HEK293 (cell line): Measurements from ENCODE around the gene FBXL15.

ENCODE experiments used
- GLIS2 ChIP-seq: fragments of 450-650 bp; formaldehyde crosslinking; IDR thresholded peaks from 2 replicates; pipeline ENCODE4 v1.5.1; 2016; ENCODE audit warnings: missing biosample characterization, missing genetic modification characterization
- KLF10 ChIP-seq: fragments of 450-650 bp; IDR thresholded peaks from 2 replicates; pipeline ENCODE4 v1.5.1; 2018; ENCODE audit warnings: missing biosample characterization, mild to moderate bottlenecking, missing genetic modification characterization
- MEIS1 ChIP-seq: sonication (generic); formaldehyde crosslinking; IDR thresholded peaks from 2 replicates; pipeline ENCODE4 v1.8.1; 2022; ENCODE audit warnings: missing genetic modification reagents, mild to moderate bottlenecking, borderline replicate concordance
- REPIN1 ChIP-seq: fragments of 450-650 bp; formaldehyde crosslinking; IDR thresholded peaks from 2 replicates; pipeline ENCODE4 v1.5.1; 2017; ENCODE audit warnings: missing biosample characterization, missing genetic modification characterization, low read depth
- REST ChIP-seq: fragments of 450-650 bp; formaldehyde crosslinking; IDR thresholded peaks from 2 replicates; pipeline ENCODE4 v1.5.1; 2016; ENCODE audit warnings: missing biosample characterization, missing genetic modification characterization
- ZBTB26 ChIP-seq: fragments of 450-650 bp; formaldehyde crosslinking; optimal IDR thresholded peaks from 2 replicates; pipeline ENCODE3; 2016; ENCODE audit warnings: missing biosample characterization, mild to moderate bottlenecking, missing genetic modification characterization
- ZBTB44 ChIP-seq: fragments of 450-650 bp; IDR thresholded peaks from 2 replicates; pipeline ENCODE4 v1.5.1; 2018; ENCODE audit warnings: missing biosample characterization, mild to moderate bottlenecking, missing genetic modification characterization
- ZBTB49 ChIP-seq: fragments of 450-650 bp; formaldehyde crosslinking; IDR thresholded peaks from 2 replicates; pipeline ENCODE4 v1.5.1; 2016; ENCODE audit warnings: missing biosample characterization, missing genetic modification characterization, low read depth
- ZIC2 ChIP-seq: fragments of 450-650 bp; formaldehyde crosslinking; IDR thresholded peaks from 2 replicates; pipeline ENCODE4 v1.5.1; 2016; ENCODE audit warnings: missing biosample characterization, missing genetic modification characterization
- ZNF10 ChIP-seq: fragments of 450-650 bp; formaldehyde crosslinking; IDR thresholded peaks from 2 replicates; pipeline ENCODE4 v1.5.1; 2017; ENCODE audit warnings: missing biosample characterization, missing genetic modification characterization
- ZNF133 ChIP-seq: fragments of 450-650 bp; formaldehyde crosslinking; IDR thresholded peaks from 2 replicates; pipeline ENCODE4 v1.5.1; 2016; ENCODE audit warnings: missing biosample characterization, missing genetic modification characterization
- ZNF155 ChIP-seq: fragments of 450-650 bp; formaldehyde crosslinking; IDR thresholded peaks from 2 replicates; pipeline ENCODE4 v1.5.1; 2016; ENCODE audit warnings: missing biosample characterization, missing genetic modification characterization
- ZNF202 ChIP-seq: fragments of 450-650 bp; formaldehyde crosslinking; IDR thresholded peaks from 2 replicates; pipeline ENCODE4 v1.5.1; 2016; ENCODE audit warnings: missing biosample characterization, missing genetic modification characterization, borderline replicate concordance
- ZNF23 ChIP-seq: fragments of 450-650 bp; formaldehyde crosslinking; IDR thresholded peaks from 2 replicates; pipeline ENCODE4 v1.5.1; 2016; ENCODE audit warnings: missing biosample characterization, missing genetic modification characterization, borderline replicate concordance
- ZNF335 ChIP-seq: fragments of 450-650 bp; formaldehyde crosslinking; conservative IDR thresholded peaks from 2 replicates; pipeline ENCODE4 v1.5.1; 2016; ENCODE audit warnings: missing biosample characterization, missing genetic modification characterization
- ZNF350 ChIP-seq: fragments of 450-650 bp; formaldehyde crosslinking; IDR thresholded peaks from 2 replicates; pipeline ENCODE4 v1.5.0; 2017; ENCODE audit warnings: missing biosample characterization, mild to moderate bottlenecking, missing genetic modification characterization
- ZNF398 ChIP-seq: fragments of 450-650 bp; formaldehyde crosslinking; IDR thresholded peaks from 2 replicates; pipeline ENCODE4 v1.5.1; 2017; ENCODE audit warnings: missing biosample characterization, missing genetic modification characterization
- ZNF449 ChIP-seq: fragments of 450-650 bp; formaldehyde crosslinking; IDR thresholded peaks from 2 replicates; pipeline ENCODE4 v1.5.1; 2017; ENCODE audit warnings: missing biosample characterization, mild to moderate bottlenecking, missing genetic modification characterization, moderate library complexity
- ZNF549 ChIP-seq: fragments of 450-650 bp; IDR thresholded peaks from 2 replicates; pipeline ENCODE4 v1.5.1; 2018; ENCODE audit warnings: missing biosample characterization, missing genetic modification characterization, mild to moderate bottlenecking, inconsistent platforms, moderate library complexity
- ZNF610 ChIP-seq: fragments of 450-650 bp; formaldehyde crosslinking; IDR thresholded peaks from 2 replicates; pipeline ENCODE4 v1.5.1; 2016; ENCODE audit warnings: missing biosample characterization, missing genetic modification characterization, borderline replicate concordance
- ZNF626 ChIP-seq: fragments of 450-650 bp; sonication (Bioruptor Pico); formaldehyde crosslinking; IDR thresholded peaks from 2 replicates; pipeline ENCODE4 v1.5.1; 2018; ENCODE audit warnings: missing biosample characterization, missing genetic modification characterization, inconsistent platforms
- ZSCAN18 ChIP-seq: fragments of 450-650 bp; formaldehyde crosslinking; IDR thresholded peaks from 2 replicates; pipeline ENCODE4 v1.5.1; 2016; ENCODE audit warnings: missing biosample characterization, missing genetic modification characterization

The FBXL15 gene

GRCh38 chr10:102399217-102400021 is 21.2 kb upstream of the FBXL15 start (continued):
- TF ChIP-seq ZBTB44 (tag by site-specific recombination) (0 out of 2 replicates have a peak, but pooled peaks have one; percentile 41), ZNF133 (tag by site-specific recombination) (no peak), REST (no peak), ZNF23 (tag by site-specific recombination) (no peak), ZSCAN18 (tag by site-specific recombination) (peak; percentile 70; the same call in 1 of the 2 replicates), ZNF10 (0 out of 2 replicates have a peak, but pooled peaks have one; percentile 24), ZBTB26 (tag by site-specific recombination) (peak; percentile 100), ZNF350 (tag by site-specific recombination) (no peak), ZNF626 (no peak), REPIN1 (no peak; the same call in 1 of the 2 replicates), ZBTB49 (no peak), GLIS2 (tag by site-specific recombination) (peak; percentile 99), ZNF202 (tag by site-specific recombination) (no peak), MEIS1 (CRISPR knock-in tag) (no peak), ZNF549 (tag by site-specific recombination) (no peak), ZIC2 (tag by site-specific recombination) (peak; percentile 99), ZNF398 (tag by site-specific recombination) (peak; percentile 86), ZNF335 (tag by site-specific recombination) (peak; percentile 88), ZNF155 (tag by site-specific recombination) (no peak), ZNF449 (tag by site-specific recombination) (peak; percentile 98), KLF10 (tag by site-specific recombination) (peak; percentile 84), ZNF610 (tag by site-specific recombination) (peak; percentile 82)
